Esophagus muscularis mucosa (tissue), 3 donors: ENCODE results near the gene OR10A3.

Experiments used
- EP300 ChIP-seq: sonication (generic); formaldehyde crosslinking; IDR thresholded peaks from one replicate; pipeline ENCODE4 v1.6.1; 2017; ENCODE audit warnings: antibody characterized with exemption
- TF ChIP-seq, protein P1 (sequence below), 3 experiments: fragments of 200-600 bp in 2 of 3; fragments of 450-650 bp in 1 of 3; sonication (generic) in 2 of 3; IDR thresholded peaks; one replicate each; pipeline ENCODE4 v1.5.1; 2017 to 2019; ENCODE audit warnings: antibody characterized with exemption in 3 of 3, mild to moderate bottlenecking in 2 of 3, moderate library complexity in 1 of 3

DNA sequence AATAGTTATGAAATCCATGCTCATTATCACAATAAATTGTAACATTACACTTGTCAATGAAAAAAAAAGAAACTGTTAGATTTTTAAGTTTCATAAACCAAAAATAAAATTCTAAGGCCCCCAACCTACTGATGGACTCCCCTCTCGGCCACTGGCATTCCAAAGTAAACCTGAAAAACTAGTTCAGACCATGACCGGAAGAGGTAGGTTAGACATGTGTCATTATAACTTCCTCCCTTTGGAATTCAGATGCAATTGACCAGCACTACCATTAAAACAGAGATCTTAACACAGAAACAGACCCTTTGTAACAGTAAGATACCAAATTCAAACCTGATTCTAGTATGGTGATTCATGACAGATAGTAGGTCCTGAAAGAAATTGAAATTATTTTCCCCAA is 23.4 kb downstream of the OR10A3 start:
- TF ChIP-seq EP300: no peak
- TF ChIP-seq, protein P1, sequence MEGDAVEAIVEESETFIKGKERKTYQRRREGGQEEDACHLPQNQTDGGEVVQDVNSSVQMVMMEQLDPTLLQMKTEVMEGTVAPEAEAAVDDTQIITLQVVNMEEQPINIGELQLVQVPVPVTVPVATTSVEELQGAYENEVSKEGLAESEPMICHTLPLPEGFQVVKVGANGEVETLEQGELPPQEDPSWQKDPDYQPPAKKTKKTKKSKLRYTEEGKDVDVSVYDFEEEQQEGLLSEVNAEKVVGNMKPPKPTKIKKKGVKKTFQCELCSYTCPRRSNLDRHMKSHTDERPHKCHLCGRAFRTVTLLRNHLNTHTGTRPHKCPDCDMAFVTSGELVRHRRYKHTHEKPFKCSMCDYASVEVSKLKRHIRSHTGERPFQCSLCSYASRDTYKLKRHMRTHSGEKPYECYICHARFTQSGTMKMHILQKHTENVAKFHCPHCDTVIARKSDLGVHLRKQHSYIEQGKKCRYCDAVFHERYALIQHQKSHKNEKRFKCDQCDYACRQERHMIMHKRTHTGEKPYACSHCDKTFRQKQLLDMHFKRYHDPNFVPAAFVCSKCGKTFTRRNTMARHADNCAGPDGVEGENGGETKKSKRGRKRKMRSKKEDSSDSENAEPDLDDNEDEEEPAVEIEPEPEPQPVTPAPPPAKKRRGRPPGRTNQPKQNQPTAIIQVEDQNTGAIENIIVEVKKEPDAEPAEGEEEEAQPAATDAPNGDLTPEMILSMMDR (IDR thresholded peaks at IDR 0.05): no peak
